Activated CD8-positive, alpha-beta memory T cell treated with anti-CD3 and anti-CD28 coated beads for 4 hours (primary cell): ENCODE measurements around the gene GRAMD1A.

Source experiments
- DNase-seq, 2 donors: peaks; one replicate each; pipeline ENCODE4 v3.0.0-alpha.2; 2020; ENCODE audit warnings: low read depth in 2 of 2

GRAMD1A gene

DNA sequence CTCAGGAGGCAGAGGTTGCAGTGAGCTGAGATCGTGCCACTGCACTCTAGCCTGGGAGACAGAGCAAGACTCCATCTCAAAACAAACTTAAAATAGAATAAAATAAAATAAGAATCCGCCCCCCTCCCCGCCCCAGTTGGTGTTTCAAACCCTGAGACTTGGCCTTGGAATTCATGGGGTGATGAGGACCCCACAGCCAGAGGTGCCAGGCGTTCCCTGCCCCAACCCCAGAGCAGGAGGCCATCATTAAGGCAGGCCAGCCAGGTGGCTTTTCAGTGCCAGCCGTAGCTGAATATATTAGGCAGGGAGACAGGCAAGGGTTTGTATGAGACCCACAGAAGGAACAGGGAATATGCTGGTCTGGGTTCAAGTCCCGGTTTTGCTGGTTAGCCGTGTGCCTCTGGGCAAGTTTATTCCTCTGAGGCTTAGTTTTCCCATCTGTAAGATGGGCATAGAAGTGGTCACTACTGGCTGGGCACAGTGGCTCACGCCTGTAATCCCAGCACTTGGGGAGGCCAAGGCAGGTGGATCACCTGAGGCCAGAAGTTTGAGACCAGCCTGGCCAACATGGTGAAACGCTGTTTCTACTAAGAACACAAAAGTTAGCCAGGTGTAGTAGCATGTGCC is 53.7 kb downstream of the GRAMD1A start:
- no peak for DNase-seq

DNA sequence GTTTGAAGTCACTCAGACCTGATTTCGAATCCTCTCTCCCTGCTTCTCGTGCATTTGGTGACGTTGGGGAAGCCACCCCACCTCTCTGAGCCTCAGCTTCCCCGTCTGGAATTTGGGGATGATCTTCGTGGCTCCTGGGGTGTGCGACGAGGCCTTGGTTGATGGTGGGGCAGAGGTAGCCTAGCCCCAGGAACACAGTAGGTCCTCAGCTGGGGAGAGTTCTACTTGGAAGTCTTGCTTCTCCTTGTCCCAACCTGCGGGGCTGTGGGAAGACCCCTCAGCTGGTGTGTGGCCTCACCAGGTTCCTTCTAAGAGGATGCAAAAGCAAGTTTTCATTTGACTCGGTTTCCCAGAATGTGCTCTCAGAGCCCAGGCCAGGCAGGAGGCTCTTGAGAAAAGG is 54.5 kb downstream of the GRAMD1A start:
- DNase-seq, result no peak

DNA sequence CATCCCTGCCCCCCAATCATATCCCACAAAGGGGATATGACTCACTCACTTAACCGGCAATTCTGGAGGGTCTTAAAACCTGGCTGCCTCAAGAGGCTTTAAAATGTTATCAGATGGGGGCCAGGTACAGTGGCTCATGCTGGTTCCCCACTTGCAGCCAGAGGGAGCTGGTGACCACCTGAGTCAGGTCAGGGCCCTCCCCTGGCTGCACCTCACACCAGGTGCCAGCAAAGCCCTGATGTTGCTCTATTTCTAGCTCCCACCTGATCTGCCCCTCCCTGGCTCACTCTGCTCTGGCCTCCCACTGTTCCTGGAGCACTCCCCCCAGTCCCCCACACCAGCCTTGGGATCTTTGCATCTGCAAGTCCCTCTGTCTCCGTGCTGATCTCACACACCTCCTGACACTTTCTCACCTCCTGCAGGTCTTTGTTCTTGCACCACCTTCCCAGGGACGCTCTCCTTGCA is 55.6 kb downstream of the GRAMD1A start:
- DNase-seq, result no peak

DNA sequence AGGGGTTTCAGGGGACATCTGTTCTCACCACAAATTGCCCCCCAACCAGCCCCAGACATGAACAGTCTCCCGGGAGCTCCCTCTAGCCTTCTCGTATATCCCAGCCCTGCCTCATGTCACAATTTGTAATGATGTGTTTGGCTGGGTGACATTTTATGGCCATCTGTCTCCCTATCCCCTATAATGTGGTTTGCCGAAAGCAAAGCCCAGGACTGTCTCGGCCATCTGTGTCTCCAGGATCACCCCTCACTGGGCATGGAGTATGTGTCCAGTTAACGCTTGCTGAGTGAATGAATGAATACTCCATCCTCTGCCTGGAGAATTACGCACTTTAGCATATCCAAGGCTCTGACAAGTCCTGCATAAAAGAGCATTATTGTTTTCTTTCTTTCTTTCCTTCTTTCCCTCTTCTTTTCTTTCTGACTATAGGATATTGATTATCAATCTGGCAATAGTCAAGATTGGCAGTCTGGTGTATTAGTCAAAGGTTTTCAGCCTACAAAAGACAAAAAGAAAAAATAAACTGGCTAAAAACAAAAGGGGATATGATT is 56.5 kb downstream of the GRAMD1A start:
- no peak for DNase-seq

DNA sequence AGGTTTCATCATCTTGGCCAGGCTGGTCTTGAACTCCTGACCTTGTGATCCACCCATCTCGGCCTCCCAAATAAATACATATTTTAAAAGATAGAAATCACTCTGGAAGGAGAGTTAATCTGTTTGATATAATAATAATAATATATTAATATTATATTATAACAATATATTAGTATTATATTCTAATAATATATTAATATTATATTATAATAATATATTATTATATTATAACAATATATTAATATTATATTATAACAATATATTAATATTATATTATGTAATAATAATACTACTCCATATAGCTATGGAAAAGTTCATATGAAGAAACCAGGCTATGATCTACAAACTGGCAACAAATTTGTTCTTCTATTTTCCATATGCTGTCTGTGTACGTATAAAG is 58.2 kb downstream of the GRAMD1A start:
- no peak for DNase-seq

DNA sequence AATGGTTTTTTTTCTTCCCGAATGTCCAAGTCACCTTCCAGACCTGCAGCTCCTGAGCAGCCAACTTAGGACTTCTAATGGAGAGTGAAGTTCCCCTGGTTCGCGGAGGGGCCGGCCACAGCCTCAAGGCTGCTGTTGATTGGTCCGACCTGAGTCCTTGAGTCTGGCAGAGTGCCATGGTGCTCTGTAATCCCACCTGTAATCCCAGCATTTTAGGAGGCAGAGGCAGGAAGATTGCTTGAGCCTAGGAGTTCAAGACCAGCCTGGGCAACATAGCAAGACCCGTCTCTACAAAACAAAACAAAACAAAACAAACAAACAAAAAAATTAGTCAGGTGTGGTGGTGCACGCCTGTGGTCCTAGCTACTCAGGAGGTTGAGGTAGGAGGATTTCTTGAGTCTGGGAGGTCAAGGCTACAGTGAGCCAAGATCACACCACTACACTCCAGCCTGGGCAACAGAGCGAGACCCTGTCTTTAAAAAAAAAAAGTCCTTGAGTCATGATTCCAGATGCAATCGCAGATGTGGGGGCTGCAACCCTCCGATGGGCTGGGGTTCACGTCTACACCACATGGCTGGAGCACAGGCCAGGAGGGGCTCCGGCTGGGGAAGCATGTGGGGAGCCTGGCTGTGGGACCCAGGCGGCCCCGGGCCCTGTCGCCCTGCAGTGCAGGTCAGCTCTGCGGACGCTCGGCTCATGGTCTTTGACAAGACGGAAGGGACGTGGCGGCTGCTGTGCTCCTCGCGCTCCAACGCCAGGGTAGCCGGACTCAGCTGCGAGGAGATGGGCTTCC is 59.1 kb downstream of the GRAMD1A start:
- no peak for DNase-seq

DNA sequence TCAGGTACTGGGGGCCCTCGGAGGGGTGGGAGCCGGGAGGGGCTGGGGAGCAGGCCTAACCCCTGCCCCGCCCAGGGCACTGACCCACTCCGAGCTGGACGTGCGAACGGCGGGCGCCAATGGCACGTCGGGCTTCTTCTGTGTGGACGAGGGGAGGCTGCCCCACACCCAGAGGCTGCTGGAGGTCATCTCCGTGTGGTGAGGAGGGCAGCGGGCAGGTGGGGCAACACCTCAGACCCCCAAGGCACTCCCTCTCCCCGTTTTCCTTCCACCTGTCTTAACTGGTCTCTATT is 59.6 kb downstream of the GRAMD1A start:
- DNase-seq, result no peak

DNA sequence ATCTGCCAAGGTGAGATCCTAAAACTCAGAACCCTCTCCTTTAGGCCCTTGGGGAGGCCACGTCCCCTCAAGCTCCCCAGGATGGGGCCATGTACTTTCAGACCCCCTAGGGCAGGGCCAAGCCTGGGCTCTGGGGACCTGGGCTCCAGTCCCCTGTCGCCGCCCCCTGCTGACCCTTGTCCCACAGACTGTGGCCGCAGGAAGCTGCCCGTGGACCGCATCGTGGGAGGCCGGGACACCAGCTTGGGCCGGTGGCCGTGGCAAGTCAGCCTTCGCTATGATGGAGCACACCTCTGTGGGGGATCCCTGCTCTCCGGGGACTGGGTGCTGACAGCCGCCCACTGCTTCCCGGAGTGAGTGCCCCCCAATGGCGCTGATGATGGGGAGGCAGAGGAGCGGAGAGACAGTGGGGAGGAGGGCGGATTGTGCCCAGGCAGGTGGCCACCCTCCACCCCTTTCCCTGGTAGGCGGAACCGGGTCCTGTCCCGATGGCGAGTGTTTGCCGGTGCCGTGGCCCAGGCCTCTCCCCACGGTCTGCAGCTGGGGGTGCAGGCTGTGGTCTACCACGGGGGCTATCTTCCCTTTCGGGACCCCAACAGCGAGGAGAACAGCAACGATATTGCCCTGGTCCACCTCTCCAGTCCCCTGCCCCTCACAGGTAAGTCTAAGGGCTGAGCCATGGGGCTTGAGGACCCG is 60.2 kb downstream of the GRAMD1A start:
- DNase-seq, result no peak

DNA sequence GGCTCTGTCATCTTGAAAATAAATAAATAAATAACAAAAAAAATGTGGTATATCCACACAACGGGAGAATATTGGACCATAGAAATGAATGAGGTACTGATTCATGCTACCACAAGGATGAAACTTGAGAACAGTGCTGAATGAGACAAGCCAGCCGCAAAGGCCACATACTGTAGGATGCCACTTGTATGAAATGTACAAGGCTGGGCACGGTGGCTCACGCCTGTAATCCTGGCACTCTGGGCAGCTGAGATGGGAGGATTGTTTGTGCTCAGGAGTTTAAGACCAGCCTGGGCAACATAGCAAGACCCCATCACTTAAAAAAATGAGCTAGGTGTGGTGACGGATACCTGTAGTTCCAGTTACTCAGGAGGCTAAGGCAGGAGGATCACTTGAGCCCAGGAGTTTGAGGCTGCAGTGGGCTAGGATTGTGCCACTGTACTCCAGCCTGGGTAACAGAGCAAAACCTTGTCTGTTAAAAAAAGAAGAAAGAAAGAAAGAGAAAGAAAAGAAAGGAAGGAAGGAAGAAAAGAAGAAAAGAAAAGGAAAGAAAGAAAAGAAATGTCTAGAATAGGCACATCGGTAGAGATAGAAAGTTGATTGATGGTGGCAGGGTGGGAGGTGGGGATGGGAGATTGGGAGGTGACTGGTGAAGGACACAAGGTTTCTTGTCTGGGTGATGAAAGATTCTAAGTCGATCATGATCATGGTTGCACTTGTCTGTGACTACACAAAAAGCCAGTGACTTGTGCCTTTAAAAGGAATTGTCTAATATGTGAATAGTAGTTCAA is 61.7 kb downstream of the GRAMD1A start:
- no peak for DNase-seq

DNA sequence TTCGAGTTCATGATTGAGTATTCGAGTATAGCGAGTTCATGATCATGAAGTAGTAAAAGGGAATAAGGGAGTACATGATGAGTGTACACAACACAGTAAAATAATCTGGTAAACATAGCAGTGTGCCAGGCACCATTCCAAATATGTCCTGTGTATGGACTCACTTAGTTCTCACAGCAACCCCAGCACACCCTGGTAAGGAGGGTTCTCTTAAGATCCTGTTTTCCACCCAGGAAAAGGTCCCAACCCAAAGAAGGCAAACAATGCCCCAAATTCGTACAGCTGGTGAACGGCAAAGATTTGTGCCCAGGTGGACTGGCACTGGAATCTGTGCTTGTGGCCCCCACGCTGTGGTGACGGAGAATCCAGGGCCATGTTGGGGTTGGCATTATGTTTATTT is 62.8 kb downstream of the GRAMD1A start:
- no peak for DNase-seq

DNA sequence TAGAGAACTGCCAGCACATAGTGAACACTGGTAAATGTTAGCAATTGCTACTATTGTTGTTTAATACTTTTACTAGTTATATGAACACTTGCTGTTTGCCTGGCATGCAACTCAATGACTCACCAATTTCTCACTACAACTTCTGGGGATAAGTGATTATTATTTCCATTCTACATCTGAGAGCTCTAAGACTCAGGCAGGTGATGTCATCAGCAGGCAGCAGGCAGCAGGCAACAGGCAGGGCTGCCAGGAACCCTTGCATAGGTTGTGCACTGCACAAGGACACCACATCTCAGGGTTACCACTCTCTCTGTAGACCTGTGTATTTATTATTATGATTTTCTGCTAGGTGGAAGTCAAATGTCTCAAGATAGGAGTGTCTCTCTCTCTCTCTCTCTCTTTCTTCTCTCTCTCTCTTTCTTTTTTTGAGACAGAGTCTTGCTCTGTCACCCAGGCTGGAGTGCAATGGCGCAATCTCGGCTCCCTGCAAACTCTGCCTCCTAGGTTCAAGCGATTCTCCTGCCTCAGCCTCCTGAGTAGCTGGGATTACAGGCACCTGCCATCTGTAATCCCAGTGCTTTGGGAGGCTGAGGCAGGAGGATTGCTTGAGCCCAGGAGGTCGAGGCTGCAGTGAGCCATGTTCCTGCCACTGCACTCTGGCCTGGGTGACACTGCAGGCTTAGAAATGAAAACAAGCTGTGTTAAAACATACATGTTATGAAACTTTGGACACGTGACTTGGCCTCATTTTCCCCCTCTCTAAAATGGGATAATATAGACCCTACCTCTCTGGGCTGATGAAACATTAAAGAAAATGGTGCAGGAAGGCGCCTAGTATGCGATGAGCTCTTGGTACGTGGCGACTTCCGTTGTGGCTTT is 64.1 kb downstream of the GRAMD1A start:
- DNase-seq, result no peak

DNA sequence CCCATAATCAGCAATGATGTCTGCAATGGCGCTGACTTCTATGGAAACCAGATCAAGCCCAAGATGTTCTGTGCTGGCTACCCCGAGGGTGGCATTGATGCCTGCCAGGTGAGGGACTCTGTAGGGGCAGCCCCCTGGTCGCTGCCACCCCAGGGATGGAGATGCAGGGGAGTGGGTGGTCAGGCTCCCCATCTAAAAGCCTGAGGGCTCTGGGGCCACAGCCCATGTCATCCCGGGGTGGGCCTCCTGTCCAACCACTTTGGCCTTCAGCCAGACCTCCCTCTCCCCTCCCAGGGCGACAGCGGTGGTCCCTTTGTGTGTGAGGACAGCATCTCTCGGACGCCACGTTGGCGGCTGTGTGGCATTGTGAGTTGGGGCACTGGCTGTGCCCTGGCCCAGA is 65.5 kb downstream of the GRAMD1A start:
- no peak for DNase-seq

DNA sequence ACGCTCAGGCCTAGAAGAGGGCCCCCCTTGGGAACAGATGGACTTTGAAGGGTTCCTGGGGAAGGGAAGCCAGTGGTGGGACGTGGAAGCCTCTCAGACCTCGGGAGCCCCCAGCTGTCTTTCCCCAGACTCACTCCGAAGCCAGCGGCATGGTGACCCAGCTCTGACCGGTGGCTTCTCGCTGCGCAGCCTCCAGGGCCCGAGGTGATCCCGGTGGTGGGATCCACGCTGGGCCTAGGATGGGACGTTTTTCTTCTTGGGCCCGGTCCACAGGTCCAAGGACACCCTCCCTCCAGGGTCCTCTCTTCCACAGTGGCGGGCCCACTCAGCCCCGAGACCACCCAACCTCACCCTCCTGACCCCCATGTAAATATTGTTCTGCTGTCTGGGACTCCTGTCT is 66.0 kb downstream of the GRAMD1A start:
- no peak for DNase-seq

DNA sequence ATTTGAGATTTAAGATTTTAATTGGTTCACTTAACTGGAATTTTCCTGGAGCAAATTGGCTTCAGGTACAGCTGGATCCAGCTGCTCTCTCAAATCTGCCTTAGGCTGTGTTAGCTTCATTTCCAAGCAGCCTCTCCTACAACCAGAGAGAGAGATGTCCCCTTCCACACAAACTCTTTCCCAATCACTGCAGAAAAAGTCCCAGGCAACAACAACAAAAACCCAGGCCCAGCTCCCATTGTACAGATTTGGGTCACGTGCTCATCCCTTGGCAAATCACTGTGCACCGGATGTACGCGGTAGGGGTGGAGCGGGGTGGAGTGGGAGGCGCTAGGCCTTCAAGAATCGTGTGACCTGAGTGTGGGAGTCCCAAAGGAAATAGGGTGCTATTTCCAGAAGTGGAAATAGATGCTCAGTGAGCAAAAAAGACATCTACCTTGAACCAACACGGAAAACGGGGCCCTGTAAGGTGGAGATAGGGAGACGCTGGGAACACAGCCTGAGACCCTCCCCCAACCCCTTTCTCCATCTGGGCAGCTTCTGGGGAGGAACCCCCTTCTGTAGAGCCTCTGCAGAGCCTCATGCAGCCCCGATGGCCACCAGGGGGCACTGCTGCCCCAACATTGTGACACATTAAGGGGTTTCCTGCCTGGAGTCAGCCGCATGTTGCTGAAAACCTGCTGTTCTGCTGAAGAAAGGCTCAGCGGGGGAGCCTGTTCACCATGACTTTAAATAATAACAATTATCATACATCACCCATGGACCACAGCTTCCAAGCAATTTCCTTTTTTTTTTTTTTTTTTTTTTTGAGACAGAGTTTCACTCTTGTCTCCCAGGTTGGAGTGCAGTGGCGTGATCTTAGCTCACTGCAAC is 66.8 kb downstream of the GRAMD1A start:
- peak; percentile 76 to 78 for DNase-seq

DNA sequence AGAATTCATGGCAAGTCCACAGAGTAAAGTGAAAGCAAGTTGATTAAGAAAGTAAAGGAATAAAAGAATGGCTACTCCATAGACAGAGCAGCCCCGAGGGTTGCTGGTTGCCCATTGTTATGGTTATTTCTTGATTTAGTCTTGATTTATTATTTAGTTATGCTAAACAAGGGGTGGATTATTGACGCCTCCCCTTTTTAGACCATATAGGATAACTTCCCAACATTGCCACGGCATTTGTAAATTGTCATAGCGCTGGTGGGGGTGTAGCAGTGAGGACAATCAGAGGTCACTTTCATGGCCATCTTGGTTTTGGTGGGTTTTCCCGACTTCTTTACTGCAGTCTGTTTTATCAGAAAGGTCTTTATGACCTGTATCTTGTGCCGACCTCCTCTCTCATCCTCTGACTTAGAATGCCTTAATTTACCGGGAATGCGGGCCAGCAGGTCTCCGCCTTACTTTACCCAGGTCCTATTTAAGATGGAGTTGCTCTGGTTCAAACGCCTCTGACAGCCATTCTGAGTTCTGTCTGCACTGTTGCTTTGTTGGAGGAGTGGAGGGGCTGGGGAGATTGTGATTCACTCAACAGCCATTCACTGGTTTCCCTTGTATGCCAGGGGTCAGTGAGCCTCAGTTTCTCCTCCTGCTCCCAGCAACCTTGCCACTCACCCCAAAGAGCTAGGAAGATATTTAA is 69.0 kb downstream of the GRAMD1A start:
- DNase-seq, result no peak

DNA sequence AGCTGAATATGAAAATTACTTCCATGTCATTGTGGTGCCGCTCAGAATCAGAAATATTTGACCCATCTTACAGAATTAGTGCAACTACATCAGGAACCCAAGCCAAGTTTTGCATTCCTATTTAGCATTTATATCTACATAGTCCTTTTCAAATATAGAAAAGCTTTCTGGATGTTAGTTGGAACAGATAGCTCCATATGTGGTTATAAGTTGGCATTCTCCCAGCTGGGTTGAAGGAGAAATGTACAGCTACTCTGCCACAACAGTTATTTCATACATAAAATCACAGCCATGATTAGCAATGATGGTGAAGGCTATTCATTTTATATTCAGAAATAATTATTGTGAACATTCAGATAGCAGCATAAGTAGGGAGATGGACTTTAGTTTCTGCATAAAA is 69.6 kb downstream of the GRAMD1A start:
- no peak for DNase-seq

DNA sequence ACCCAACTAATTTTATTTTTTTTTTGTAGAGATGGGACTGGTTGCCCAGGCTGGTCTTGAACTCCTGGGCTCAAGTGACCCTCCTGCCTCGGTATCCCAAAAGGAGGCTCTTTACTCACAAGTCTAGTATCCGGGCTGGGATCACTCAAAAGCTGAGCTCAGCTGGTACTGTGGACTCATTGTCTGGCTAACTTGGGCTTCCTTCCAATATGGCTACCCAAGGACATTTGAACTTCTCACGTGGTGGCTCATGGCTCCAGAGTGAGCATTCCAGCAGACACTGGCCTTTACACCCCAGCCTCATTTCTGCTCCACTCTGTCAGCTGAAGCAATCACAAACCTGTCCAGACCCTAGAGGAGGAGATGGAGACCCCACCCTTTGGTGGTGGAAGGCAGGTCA is 70.3 kb downstream of the GRAMD1A start:
- no peak for DNase-seq

DNA sequence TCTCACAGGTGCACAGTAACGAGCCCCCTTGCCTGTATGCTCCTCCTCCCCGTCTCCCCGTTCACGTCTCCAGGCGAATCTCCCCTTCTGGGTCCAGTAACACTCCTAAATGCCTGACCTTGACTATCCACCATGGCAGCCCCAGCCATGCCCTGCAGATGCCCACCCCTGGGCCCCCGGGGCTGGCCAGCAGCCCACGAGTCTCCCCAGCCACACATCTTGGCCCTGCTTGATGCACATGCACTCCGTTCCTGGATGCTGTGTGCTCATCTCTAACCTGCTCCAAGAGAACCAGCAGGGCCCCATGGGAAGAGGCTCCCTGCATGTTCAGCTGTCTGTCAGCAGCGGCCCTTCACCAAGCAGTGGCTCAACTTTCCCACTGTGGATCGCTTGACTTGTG is 73.4 kb downstream of the GRAMD1A start:
- DNase-seq, result no peak

DNA sequence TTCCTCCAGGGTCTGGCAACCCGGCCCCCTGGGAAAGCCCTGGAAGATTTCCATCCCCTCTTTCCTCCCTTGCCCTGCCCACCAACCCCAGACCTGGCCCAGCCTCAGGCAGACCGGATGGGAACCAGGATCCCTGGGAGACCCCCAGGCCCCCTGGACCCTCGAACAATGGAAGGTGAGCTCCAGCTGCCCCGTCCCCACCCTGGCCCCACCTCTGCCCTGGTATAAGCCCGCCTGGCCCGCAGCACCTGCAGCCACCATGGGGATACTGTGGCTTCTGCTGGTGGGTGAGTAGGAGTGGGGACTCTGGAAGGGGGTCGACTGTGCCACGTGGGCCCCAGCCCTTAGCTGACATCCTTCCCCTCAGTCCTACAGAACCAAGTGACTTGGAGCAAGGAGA is 73.8 kb downstream of the GRAMD1A start:
- no peak for DNase-seq
